OCI-LY7 (cell line): ENCODE results near the gene NIBAN1. TPM values are rescaled to one million over a fixed set of nuclear protein-coding genes. Genes with fewer than 3 reads are reported as not detected.

ENCODE experiments used
- BruUV-seq: library from RNA; stranded (reverse); fragments of 400-500 nt; replicated peaks from 2 replicates; lab custom pipeline; 2021; lab: Mats Ljungman, UMichigan
- CTCF ChIA-PET: fragments of 300-600 bp; sonication (Branson Sonifier 250); formaldehyde crosslinking; loops from one replicate; lab custom pipeline; 2022; ENCODE audit warnings: antibody characterized with exemption; ENCODE audit not compliant: unreplicated experiment; lab: Charles Lee
- POLR2A ChIA-PET: fragments of 300-600 bp; sonication (Branson Sonifier 250); formaldehyde crosslinking; loops from one replicate; lab custom pipeline; 2022; ENCODE audit warnings: antibody characterized with exemption; lab: Charles Lee
- DNase-seq: peaks from one replicate; pipeline ENCODE4 v3.0.0-alpha.2; 2015; ENCODE audit warnings: low spot score
- H2AFZ ChIP-seq: fragments of 200-600 bp; sonication (generic), shearing (Covaris generic); 2 replicates; pipeline ENCODE4 v1.6.1; 2014; ENCODE audit warnings: mild to moderate bottlenecking, antibody characterized with exemption, low read length, moderate library complexity
- H3K27ac ChIP-seq: fragments of 200-600 bp; sonication (generic); 2 replicates; pipeline ENCODE4 v1.5.1; 2014; ENCODE audit warnings: mixed run types, low read depth, mild to moderate bottlenecking, moderate library complexity, low read length, inconsistent platforms; ENCODE audit not compliant: poor library complexity, severe bottlenecking
- H3K36me3 ChIP-seq: fragments of 200-600 bp; sonication (generic); 2 replicates; pipeline ENCODE4 v1.6.1; 2014; ENCODE audit warnings: mild to moderate bottlenecking, antibody characterized with exemption, low read length, moderate library complexity, mixed read lengths; ENCODE audit not compliant: insufficient read depth
- H3K4me1 ChIP-seq: fragments of 200-600 bp; sonication (generic); 2 replicates; pipeline ENCODE4 v1.5.1; 2014; ENCODE audit warnings: mild to moderate bottlenecking, low read length; ENCODE audit not compliant: insufficient read depth, poor library complexity, severe bottlenecking
- H3K4me2 ChIP-seq: fragments of 200-600 bp; sonication (generic); 2 replicates; pipeline ENCODE4 v1.6.1; 2014; ENCODE audit warnings: mild to moderate bottlenecking, low read length
- H3K4me3 ChIP-seq: fragments of 200-600 bp; sonication (generic); 2 replicates; pipeline ENCODE4 v1.5.1; 2014; ENCODE audit warnings: mild to moderate bottlenecking, low read depth, low read length; ENCODE audit not compliant: poor library complexity, severe bottlenecking
- H3K79me2 ChIP-seq: fragments of 200-600 bp; sonication (generic); 2 replicates; pipeline ENCODE4 v1.6.1; 2016; ENCODE audit warnings: low read depth, mild to moderate bottlenecking, low read length, moderate library complexity, mixed read lengths; ENCODE audit not compliant: insufficient read depth
- H3K9me2 ChIP-seq: fragments of 200-600 bp; sonication (generic); 2 replicates; pipeline ENCODE4 v1.6.1; 2016; ENCODE audit warnings: mild to moderate bottlenecking, low read length, mixed read lengths; ENCODE audit not compliant: insufficient read depth
- H3K9me3 ChIP-seq: fragments of 200-600 bp; sonication (generic); 2 replicates; pipeline ENCODE4 v1.6.1; 2014; ENCODE audit warnings: mild to moderate bottlenecking, mixed run types, low read length, mixed read lengths
- H4K20me1 ChIP-seq: fragments of 200-600 bp; sonication (generic); 2 replicates; pipeline ENCODE4 v1.6.1; 2014; ENCODE audit warnings: mild to moderate bottlenecking, antibody characterized with exemption, low read length, moderate library complexity, mixed read lengths; ENCODE audit not compliant: insufficient read depth
- CTCF ChIP-seq: fragments of 200-600 bp; sonication (generic); conservative IDR thresholded peaks from 2 replicates; pipeline ENCODE4 v1.5.1; 2014; ENCODE audit warnings: mild to moderate bottlenecking, antibody characterized with exemption, low read length, moderate library complexity, mixed read lengths
- EZH2phosphoT487 ChIP-seq: fragments of 200-600 bp; sonication (generic); IDR thresholded peaks from 2 replicates; pipeline ENCODE4 v1.6.1; 2018; ENCODE audit warnings: low read depth, borderline replicate concordance, mild to moderate bottlenecking, mixed run types, antibody characterized with exemption, low read length, moderate library complexity, mixed read lengths
- intact Hi-C: fragments of 100-400 bp; cut with micrococcal nuclease; formaldehyde crosslinking; loops from one replicate; pipeline ENCODE4 v1.10.0; 2022; ENCODE audit not compliant: unreplicated experiment
- total RNA-seq, 2 experiments: library from RNA; depleted of rRNA in 1 of 2; stranded (reverse); fragments of >200 nt in 1 of 2; shearing (Covaris generic) in 1 of 2; gene quantifications; 2 replicates each; pipeline ENCODE4 v1.2.3, GENCODE V29; 2014 to 2022

Gene NIBAN1
- total RNA-seq, 2 experiments from 2014 or later, result not detected

DNA sequence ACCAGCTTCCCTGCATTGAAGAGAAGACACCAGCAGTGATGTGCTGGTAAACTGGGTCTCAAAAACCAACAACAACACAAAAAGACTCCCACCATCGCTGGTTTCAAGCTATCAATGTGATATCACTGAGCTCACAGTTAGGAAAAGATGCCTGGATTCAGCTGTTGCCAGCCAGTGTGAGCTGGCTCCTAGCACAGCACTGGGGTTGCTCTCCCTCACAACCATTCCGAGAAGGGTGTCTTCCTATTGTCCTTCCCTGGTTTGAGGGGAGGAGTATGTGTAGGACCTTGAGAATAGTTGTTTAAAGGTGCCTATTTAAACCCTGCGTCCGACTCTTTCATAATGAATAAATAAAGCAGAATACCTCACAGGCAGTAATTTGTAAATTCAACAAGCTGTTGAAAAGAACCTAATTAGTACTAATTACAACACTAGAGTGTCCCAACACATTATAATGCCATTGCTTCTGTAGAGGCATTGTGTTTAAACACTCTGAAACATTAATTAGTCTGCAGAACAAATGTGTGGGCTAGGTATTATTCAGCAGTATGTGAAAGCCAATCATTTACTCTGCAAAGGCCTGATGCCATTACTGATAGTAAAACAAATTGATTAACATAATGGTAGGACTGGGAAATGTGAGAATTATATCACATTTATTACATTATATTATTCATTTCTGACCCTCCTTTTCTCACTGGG, 17.2 kb downstream of the NIBAN1 start:
- Histone ChIP-seq H2AFZ (no peak overlapping the region), H3K9me2 (no peaks in the 10 kb centered on the region), H3K9me3 (no peaks in the 10 kb centered on the region), H3K36me3 (no peaks in the 10 kb centered on the region), H3K4me1 (no peaks in the 10 kb centered on the region), H3K4me3 (no peak overlapping the region), H4K20me1 (no peaks in the 10 kb centered on the region), H3K4me2 (no peak overlapping the region), H3K79me2 (no peaks in the 10 kb centered on the region), H3K27ac (no peak overlapping the region)
- ChIA-PET CTCF (no interaction called here), POLR2A (interaction anchor here (1.3 kb wide), 1 partner anchor 16 kb away, joined by 5 read pairs; no protein-coding TSS in a partner anchor)
- no peak for DNase-seq
- intact Hi-C loops, result no loop called here
- no TSS peak for BruUV-seq
- TF ChIP-seq CTCF (no peak), EZH2phosphoT487 (no peak)

DNA sequence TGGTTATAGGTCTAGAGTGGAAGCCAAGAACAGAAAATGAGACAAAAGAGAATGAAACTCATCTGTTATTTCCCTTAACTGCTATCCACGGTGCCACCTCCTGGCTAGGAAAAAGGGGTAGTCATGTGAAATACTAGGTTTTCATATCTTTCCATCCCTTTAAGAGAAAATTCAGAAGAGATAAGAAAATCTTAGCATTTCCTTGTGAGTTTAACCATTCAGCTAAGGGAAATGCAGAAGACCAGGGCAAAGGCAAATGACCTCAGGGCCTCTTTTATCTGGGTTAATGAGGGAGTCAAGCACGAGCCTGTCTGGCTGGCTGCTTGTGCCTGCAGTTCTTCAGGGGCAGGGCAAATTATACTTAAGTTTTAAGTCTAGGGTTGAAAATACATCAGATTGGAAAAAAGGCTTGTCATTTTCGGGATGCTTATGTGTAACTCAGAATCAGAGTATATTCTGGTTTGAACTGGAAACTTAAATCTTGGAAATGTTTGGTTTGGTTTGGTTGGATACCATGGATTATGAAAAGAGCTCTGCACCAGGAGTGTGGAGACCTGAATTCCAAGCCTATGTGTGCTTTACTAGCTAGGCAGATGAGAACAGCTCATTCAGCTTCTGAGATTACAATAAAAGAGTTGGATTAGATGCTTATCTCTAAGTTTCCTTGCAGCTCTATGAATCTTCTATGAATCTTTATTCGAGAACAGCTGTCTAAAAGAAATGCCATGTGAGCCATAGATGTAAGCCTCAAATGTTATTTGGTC, 19.9 kb downstream of the NIBAN1 start:
- Histone ChIP-seq H3K27ac (no peak overlapping the region), H3K4me2 (no peak overlapping the region), H3K4me3 (no peak overlapping the region), H3K9me2 (no peaks in the 10 kb centered on the region), H2AFZ (no peak overlapping the region), H3K9me3 (no peaks in the 10 kb centered on the region), H4K20me1 (no peaks in the 10 kb centered on the region), H3K79me2 (no peaks in the 10 kb centered on the region), H3K36me3 (no peaks in the 10 kb centered on the region), H3K4me1 (no peaks in the 10 kb centered on the region)
- intact Hi-C loops, result no loop called here
- ChIA-PET CTCF (no interaction called here), POLR2A (no interaction called here)
- no TSS peak for BruUV-seq
- no peak for DNase-seq
- TF ChIP-seq CTCF (no peak), EZH2phosphoT487 (no peak)
